ENCODE results near the gene MPO.

The MPO gene

DNA sequence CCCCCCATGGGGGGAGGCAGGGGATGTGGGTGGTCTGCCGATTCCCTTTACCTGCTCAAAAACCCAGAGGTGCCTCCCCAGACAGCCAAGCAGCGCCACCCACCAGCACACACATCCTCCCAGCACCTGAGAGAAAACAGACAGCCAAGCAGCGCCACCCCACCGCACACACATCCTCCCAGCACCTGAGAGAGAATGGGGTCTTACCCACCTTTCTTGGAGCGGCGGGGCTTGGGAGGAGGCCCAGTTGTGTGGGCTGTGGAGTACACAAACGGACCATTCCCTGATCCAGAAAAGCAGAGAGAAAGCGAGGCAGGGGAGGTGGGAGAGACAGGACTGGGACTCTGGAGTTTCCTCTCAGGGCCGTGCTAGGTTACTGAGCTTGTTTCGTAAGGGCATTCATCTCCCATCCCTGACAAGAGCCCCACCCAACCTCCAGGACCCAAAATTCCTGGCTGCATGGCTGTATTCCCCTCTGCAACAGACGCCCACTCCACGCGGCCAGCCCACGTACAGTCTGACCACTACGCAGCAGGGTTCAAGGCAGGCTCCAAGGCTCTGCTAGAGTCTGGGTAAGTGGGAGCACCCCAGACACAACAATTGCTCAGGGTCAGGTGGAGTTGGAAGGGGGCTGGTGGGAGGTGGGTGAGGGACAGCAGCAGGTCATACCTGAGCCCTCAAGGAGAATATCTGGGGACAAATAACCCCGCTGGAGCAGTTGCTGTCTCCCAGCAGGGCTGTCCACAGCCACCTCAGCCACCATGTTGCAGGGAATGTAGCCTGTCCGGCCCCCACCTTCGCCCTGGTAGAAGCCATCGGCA lies 25.6 kb upstream of the MPO start:
- no peak for DNase-seq

DNA sequence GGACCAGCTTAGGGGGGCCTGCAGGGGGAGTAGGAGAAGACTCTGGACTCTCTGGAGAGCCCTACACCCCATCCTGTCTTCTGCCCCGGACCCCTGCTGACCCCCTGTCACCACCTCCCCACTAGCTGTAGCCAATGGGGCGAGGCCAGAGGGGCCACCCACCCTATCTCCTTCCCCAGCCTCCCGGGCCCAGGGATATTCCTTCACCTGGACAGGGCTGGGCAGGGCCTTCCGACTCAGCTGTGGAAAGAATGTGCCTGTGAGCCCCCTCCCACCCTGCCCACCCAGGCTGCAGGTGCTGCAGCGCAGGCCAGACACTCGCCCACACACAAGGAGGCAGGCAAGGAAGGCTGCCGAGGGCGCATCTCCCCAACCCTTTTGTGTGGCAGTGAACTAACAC lies 24.9 kb upstream of the MPO start:
- no peak for DNase-seq

DNA sequence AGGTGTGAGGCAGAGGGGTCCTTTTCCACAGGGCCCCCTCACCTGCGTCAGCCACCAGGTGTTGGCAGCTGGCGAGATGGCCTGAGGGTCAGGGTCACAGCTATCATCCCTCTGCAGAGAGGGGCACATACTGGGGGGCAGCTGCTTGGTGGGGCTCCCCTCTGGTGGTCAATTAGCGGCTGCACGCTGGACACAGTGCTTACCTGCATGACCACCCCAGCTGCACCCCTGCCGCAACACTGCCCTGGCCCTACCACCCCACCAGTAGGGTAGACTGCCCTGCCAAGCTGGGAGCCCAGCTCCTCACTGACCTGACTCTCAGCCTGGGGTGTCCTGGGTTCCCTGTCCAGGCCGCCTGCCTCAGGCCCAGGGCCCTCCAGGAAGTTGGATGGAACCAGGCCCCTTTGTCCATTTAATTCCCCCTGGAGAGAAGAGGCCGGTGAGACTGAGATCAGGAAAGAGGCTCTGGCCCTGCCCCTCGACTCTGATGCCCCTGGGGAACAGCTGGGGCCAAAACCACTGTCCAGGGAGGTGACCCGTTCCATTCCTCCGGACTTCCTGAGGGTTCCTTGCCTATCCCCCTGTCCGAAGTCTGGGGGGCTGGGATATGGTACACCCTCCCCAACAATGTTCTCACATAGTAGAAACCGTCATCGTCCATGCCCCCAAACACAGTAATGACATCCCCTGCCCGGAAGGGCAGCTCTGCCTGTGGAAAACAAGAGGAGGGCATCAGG lies 24.2 kb upstream of the MPO start:
- DNase-seq, result no peak

DNA sequence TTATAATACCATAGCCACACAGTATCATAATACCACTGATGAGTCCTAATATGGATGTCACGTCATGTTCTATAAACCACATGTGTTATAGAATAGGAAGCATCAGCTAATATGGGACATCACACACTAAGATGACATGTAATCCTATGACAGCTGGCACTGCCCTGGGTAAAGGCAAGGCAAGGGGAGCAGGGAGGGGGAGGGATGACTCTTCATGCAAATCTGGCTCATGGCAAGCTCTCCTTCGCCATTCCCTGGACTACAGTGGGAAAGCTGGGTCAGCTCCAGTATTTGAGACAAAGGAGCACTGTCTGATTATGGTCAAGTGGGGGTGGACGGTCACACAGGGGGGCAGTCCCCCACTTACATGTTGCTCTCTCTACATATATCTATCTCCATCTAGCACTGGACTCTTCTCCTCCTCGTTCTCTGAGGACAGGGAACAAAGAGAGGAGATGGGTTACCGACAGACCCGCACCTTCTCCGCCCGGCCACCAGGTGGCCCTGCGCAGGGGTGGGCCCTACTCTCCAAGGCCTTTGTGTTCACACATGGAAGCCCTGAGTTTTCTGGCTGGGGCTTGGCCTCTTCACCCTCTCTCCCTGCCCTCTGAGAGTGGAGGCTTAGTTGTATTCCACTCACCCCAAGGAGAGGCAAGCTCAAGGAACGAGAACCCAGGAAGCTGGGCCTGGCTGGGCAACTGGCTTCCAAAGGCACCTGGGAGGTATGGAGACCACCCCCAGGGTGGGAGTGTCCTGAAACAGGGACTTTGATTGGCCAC lies 23.4 kb upstream of the MPO start:
- no peak for DNase-seq

- no peak for DNase-seq
Measured at GRCh38 chr17:58302919-58303585, 22.3 kb upstream of the MPO start.

DNA sequence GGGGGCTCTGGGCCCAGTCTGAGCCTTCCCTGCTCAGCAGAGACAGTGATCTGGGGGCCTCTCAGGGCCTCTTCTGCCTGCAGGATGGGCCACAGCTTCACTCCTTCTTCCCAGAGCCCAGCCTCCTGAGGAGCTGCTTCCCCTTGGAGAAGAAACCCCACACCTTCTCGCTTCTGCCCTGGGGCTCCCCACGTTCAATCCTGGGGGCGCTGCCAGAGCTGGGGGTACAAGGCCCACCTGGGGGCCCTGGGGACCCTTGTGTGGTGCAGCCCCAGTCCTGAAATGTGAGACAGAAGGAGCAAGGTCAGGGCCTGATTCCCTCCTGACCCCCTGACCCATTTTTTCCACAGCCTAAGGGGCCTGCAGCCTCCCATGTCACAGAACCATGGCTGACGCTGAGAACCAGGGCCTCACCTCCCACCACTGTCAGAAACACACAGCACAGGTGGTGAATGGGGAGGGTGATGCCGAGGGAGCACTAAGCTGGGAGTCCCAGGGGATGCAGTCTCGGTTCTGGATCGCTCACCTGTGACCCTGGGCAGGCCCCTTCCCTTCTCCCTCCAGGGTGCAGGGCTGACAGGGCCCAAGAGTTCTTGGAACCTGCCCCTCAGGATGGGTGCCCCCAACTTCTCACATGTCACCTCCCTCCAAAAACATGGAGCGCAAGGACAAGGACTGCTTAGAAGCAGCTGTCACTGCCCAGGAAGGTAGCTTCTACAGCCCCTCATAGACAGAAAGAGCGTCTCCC lies 21.6 kb upstream of the MPO start:
- no peak for DNase-seq

GRCh38 chr17:58301504-58302150 lies 20.9 kb upstream of the MPO start:
- DNase-seq, result no peak

DNA sequence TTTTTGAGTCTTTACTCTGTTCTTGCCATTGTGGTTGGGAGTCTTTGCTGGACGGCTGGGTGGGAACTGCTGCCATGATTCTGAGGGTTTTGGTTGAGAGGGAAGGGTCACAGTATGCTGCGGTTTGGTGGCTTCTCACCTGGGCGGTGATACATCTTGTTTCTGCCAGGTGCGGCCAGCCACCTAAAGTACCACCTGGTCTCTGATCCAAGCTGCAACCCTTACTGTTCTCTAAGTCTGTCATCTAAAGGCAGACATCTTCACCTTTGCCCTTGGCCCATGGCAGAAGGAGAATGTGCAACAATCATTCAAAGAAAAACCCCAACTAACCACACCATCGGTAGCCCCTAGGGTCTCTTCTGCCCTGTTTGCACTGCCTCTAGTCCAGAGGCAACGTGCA lies 19.6 kb upstream of the MPO start:
- DNase-seq, result no peak

DNA sequence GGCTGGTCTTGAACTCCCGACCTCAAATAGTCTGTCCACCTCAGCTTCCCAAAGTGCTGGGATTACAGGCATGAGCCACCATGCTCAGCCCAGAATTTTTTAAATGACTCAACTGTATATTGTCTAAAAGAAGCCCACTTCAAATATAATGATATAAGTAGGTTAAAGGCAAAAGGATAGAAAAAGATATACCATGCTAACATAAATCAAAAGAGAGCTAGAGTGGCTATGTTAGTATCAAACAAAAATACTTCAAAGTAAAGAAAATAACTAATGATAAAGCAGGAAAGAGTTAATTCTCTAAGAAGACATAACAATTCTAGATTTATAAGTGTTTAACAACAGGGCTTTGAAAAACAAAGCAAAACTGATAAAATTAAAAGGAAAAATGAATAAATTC lies 13.3 kb upstream of the MPO start:
- DNase-seq, result no peak

- no peak for DNase-seq
Measured at GRCh38 chr17:58291246-58291645, 10.5 kb upstream of the MPO start.

- DNase-seq, result no peak
Measured at GRCh38 chr17:58289869-58290268, 9.1 kb upstream of the MPO start.

DNA sequence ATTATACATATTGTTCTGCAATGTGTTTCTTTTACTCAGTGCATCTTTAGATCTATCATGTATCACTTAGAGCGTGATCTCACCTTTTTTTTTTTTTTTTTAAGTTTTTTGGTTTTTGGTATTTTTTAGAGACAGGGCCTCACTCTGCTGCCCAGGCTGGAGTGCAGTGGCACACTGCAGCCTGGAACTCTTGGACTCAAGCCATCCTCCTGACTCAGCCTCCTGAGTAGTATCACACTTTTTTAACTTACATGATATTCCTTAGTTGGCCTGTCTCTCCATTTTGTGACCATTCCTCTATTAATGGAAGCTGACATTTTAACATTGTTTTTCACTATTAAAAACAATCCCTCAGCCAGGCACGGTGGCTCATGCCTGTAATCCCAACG lies 4.7 kb upstream of the MPO start:
- no peak for DNase-seq

DNA sequence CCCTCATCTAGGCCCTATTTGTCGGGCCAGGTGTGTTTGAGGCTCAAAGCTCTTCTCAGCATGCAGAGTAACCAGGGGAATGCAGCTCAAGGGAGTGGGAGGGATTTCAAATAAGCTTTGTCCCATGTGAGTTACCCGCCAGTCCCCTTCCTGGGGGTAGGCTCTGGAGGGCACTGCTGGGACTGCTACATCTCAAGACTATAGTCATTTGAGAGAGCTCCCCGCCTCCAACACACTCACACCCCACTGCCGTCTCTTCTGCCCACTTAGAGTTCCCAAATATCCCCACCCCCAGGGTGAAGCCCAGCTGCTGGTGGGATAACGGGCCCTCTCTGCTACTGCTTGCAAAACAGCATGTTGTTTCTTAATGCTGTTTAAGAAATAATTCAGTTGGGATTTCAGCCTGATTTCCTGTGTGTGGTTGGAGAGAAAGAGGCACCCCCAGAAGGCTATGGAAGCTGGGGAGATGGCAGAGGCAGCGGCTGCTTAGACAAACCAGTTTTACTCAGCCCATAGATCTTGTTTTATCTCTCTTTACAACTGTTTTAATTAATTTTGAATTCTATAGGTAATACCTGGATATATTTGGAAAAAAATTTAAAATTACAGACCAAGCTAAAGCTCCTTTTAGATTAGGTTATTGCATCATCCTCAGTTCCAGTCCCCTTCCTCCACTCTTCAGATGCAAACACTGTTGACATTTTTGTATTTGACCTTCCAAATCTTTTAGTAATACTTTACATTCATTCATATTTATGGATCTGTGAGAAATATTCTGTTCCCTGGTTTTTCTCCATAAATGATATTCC lies 4.1 kb upstream of the MPO start:
- no peak for DNase-seq

- DNase-seq, result no peak
Measured at GRCh38 chr17:58283674-58284612, 3.2 kb upstream of the MPO start.

DNA sequence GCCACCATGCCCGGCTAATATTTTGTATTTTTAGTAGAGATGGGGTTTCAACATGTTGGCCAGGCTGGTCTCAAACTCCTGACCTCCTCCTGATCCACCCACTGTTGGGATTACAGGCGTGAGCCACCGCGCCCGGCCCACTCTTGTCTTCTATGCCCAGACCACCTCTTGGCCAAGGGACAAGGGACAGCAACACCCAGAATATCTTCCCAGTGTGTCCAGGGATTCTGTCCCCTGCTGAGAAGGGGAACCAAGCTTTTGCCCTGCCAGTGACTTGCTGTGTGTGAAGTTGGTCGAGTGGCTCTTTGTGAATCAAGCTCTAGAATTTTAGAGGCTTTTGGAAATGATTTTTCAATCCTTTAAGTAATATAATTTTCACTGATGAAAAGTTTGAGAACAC lies 1.7 kb upstream of the MPO start:
- no peak for DNase-seq

DNA sequence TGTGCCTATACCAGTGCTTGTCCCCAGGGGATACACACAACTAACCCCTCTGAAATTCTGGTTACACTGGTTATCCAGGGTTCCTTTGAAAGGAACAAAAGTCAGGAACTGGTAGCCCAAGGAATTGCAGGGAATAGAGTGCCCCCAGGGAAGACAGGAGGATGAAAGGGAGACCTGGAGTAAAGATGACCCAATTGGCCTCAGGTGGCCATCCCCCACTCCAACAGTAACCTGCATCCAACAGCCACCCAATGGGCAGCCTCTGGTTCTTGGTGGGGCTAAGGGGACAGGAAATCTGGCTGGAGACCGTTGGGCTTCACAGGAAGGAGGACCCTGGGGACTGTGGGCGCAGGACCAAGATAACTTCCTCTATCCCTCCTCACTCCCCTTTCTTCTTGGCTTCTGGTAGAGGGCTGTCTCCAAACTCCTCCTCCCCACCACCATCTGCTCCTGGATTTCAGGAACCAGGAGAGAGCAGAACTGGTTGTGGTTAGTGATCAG lies 826 bp upstream of the MPO start:
- no peak for DNase-seq

GRCh38 chr17:58279736-58280479 lies 827 bp downstream of the MPO start:
- no peak for DNase-seq

DNA sequence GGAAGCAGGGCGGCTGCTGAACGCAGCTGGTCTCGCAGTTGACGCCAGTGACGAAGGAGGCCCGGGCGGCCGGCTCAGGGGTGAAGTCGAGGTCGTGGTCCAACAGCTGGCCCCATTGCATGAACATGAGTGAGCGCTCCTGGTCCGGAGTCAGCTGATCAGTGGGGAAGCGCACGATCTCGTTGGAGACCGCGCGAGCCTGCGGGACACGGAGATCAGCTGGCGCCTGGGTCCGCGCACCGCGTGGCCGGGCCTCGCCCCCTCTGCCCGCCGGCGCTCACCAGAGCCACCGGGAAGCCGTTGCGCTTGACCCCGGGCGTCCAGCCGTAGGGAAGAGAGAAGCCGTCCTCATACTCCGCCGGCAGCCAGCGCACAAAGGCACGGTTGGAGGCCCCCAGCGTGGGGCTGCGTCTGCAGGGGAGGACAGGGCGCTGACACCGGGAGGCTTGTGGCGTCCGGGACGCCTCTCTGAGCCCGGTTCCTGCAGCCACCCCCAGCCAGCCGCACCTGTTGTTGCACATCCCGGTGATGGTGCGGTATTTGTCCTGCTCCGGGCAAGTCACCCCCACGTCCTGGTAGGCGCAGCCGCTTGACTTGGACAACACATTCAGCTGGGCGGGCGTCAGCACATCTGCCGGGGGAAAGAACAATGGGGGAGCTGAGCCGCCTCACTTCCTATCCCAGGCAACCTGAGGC lies 1.6 kb downstream of the MPO start:
- no peak for DNase-seq

Data from SHP77 treated with DMSO at 0.1 percent for 48 hours (cell line).